ENCODE data around the gene EPS15. TPM values are rescaled to one million over a fixed set of nuclear protein-coding genes. Genes with fewer than 3 reads are reported as not detected.

The EPS15 gene
- total RNA-seq, 1 experiment from 2014 or later, result 37.1 TPM

DNA sequence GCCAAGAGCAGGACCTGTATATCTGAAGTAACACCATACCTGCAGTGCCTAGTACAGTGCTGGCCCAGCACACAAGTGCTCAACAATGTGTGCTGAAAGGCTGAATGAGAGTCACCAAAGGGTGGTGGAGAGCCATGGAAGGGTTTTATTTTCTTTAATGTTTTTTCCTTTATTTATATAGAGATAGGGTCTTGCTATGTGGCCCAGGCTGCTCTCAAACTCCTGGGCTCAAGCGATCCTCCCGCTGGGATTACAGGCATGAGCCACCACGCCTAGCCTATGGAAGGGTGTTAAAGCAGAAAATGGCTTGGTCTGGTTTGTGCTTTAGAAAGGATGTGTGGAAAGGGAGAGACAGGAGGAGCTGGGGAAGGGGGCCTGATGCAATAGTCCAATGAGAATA lies 175.4 kb downstream of the EPS15 start:
- no peak for ATAC-seq
- H3K4me3 Mint-ChIP-seq, result peak overlapping the region; percentile 58
- no peaks in the 10 kb centered on the region for H3K36me3 Mint-ChIP-seq
- POLR2A ChIA-PET, result no interaction called here
- H3K4me1 Mint-ChIP-seq, result peaks cover 14% of the 10 kb centered on the region
- H3K9me3 Mint-ChIP-seq, result no peaks in the 10 kb centered on the region
- peaks cover 22% of the 10 kb centered on the region for H3K27me3 Mint-ChIP-seq (ENCODE audit: low read depth)
- H3K27ac Mint-ChIP-seq, result no peak overlapping the region
- CTCF ChIA-PET, result interaction anchor here (0.6 to 4.7 kb wide), 3 partner anchors 17 to 258 kb away, joined by 3 to 15 read pairs (median 9); no protein-coding TSS in a partner anchor
- TF ChIP-seq ZNF121 (CRISPR knock-in tag; IDR thresholded peaks at IDR 0.05), result peak; percentile 25; the same call in 1 of the 2 replicates
- no peak for TF ChIP-seq EMX1 (CRISPR knock-in tag; IDR thresholded peaks at IDR 0.05)
- DNase-seq (ENCODE audit: low spot score), result no peak

DNA sequence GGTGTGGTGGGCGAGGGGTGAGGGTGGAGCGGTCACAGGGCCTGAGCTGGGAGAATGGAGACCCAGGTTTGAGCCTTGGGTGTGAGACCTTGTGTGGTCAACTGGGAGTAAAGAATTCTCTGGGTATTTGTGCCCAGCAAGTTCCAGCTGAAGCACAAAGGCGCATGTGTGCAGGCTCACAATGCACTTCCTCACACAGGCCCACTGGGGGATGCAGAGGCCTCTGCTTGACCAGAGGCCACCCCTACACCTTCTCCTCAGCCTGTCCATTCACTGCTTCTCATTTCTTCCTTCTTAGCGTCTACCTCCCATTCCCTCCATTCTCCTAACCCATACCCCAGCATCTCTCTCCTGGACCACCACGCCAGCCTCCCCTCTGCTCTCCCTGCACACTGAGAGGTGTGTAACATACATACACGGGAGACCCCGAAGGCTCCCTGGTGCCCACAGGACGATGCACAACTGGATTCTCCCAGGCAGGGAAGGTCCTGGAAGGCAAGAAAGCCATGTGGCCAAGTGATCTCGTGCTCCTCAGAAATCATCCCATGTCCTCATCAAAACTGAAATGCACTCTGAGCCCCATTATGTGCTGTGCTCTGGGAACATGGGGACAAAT lies 176.4 kb downstream of the EPS15 start:
- H3K27me3 Mint-ChIP-seq (ENCODE audit: low read depth), result peaks cover 22% of the 10 kb centered on the region

DNA sequence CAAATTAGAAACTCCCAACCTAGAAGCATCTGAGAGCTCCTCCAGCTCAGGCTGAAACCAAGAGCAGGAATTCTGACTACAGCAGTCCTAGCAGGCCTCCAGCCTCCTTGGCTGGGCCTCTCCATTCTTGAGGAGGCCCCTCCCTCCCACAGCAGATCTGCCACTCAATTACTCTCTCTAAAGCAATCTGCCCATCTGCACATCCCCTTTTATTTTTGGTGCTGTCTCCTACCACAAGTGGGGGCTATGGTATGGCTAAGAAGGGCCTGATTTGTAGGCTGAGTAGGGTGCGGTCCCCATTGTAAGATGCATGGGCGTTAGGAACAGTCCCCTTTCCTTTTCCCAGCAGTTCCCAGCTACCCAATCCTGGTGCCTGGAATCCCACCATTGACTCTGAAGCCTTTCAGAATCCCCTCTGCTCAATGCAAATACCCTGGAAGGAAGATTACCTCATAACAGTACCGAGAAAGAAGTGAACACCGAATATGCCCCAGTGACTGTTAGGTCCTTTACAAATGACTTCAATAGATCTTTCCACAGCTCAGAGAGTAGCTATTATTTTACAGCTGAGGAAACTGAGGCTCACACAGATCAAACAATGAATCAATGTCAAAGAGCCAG lies 177.1 kb downstream of the EPS15 start:
- ATAC-seq (peak; percentile 12), DNase-seq (ENCODE audit: low spot score) (no peak)

More for the DNA sequence above, 176.4 kb downstream of the EPS15 start:
- TF ChIP-seq ZMAT4 (CRISPR knock-in tag; IDR thresholded peaks at IDR 0.05), result no peak
- CTCF ChIA-PET, result interaction anchor here (4.7 kb wide), 1 partner anchor 46 kb away, joined by 15 read pairs; no protein-coding TSS in a partner anchor
- Mint-ChIP-seq H3K27ac (no peak overlapping the region), H3K4me3 (no peak overlapping the region), H3K4me1 (peaks cover 14% of the 10 kb centered on the region), H3K36me3 (no peaks in the 10 kb centered on the region), H3K9me3 (no peaks in the 10 kb centered on the region)
- POLR2A ChIA-PET, result no interaction called here
- no peak for ATAC-seq
- DNase-seq (ENCODE audit: low spot score), result no peak

More for the DNA sequence above, 177.1 kb downstream of the EPS15 start:
- H3K9me3 Mint-ChIP-seq, result no peaks in the 10 kb centered on the region
- peaks cover 14% of the 10 kb centered on the region for H3K4me1 Mint-ChIP-seq
- H3K27ac Mint-ChIP-seq, result no peak overlapping the region
- TF ChIP-seq NFYB (CRISPR knock-in tag; conservative IDR thresholded peaks at IDR 0.05; ENCODE audit: low read depth) (no peak), CTCF (IDR thresholded peaks at IDR 0.05) (no peak), ZNF263 (CRISPR knock-in tag; IDR thresholded peaks at IDR 0.05; ENCODE audit: low read depth) (no peak)
- TF ChIP-seq, protein P1, sequence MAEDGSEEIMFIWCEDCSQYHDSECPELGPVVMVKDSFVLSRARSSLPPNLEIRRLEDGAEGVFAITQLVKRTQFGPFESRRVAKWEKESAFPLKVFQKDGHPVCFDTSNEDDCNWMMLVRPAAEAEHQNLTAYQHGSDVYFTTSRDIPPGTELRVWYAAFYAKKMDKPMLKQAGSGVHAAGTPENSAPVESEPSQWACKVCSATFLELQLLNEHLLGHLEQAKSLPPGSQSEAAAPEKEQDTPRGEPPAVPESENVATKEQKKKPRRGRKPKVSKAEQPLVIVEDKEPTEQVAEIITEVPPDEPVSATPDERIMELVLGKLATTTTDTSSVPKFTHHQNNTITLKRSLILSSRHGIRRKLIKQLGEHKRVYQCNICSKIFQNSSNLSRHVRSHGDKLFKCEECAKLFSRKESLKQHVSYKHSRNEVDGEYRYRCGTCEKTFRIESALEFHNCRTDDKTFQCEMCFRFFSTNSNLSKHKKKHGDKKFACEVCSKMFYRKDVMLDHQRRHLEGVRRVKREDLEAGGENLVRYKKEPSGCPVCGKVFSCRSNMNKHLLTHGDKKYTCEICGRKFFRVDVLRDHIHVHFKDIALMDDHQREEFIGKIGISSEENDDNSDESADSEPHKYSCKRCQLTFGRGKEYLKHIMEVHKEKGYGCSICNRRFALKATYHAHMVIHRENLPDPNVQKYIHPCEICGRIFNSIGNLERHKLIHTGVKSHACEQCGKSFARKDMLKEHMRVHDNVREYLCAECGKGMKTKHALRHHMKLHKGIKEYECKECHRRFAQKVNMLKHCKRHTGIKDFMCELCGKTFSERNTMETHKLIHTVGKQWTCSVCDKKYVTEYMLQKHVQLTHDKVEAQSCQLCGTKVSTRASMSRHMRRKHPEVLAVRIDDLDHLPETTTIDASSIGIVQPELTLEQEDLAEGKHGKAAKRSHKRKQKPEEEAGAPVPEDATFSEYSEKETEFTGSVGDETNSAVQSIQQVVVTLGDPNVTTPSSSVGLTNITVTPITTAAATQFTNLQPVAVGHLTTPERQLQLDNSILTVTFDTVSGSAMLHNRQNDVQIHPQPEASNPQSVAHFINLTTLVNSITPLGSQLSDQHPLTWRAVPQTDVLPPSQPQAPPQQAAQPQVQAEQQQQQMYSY (CRISPR knock-in tag; IDR thresholded peaks at IDR 0.05), result no peak
- TF ChIP-seq, protein P2, sequence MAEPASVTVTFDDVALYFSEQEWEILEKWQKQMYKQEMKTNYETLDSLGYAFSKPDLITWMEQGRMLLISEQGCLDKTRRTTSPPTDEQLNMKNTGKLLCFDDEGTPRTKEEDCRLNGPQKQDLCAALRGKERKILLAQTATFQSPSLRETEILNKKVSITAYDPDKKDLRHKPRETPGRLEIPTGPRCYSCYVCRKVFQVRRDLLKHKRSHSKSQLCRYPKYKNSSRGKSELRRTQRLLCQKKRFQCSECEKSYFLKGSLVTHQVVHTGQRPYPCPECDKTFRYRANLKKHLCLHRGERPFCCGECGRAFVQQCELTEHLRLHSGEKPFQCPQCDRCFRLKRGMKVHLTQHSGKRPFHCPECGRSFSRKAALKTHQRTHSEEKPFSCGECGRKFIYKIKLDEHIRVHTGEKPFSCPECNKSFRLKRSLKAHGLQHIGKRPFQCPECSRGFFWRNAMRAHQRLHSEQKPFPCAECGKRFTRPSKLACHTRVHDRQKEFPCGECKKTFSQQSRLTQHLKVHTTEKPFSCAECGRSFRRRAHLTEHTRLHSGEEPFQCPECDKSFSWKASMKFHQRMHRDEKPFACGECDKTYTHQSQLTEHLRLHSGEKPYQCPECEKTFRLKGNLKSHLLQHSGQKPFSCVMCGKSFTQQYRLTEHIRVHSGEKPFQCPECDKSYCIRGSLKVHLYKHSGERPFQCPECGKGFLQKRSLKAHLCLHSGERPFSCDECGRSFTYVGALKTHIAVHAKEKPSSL (CRISPR knock-in tag; conservative IDR thresholded peaks at IDR 0.05), result no peak
- H3K4me3 Mint-ChIP-seq, result no peak overlapping the region
- H3K36me3 Mint-ChIP-seq, result no peaks in the 10 kb centered on the region
- H3K27me3 Mint-ChIP-seq (ENCODE audit: low read depth), result peaks cover 22% of the 10 kb centered on the region
- ChIA-PET CTCF (interaction anchor here (1.9 to 4.7 kb wide), 3 partner anchors 28 to 46 kb away, joined by 7 to 15 read pairs (median 7); no protein-coding TSS in a partner anchor), POLR2A (interaction anchor here (0.5 kb wide), 1 partner anchor 120 kb away, joined by 7 read pairs; no protein-coding TSS in a partner anchor)
